Spleen (tissue), 11 donors: ENCODE data around the gene CHCHD6. TPM values are rescaled to one million over a fixed set of nuclear protein-coding genes. Genes with fewer than 3 reads are reported as not detected.

Experiments
- DNase-seq: peaks from one replicate; pipeline ENCODE4 v3.0.0-alpha.2; 2020
- H3K27ac ChIP-seq, 8 donors: fragments of 200-600 bp; sonication (generic) in 7 of 8; 1 replicate in 4 of 8; 2 replicates in 4 of 8; pipeline versions ENCODE4 v1.5.0 to v1.8.0; 2016 to 2021; ENCODE audit warnings: inconsistent platforms in 4 of 8, mild to moderate bottlenecking in 4 of 8, moderate library complexity in 1 of 8
- H3K27me3 ChIP-seq, 7 donors: fragments of 200-600 bp; sonication (generic) in 6 of 7; replicated peaks in 1 of 7; 1 replicate in 4 of 7; 2 replicates in 3 of 7; pipeline versions ENCODE4 v1.5.0 to v1.8.0; 2016 to 2021; ENCODE audit warnings: inconsistent platforms in 3 of 7, mild to moderate bottlenecking in 1 of 7
- H3K36me3 ChIP-seq, 6 donors: fragments of 200-600 bp; sonication (generic) in 5 of 6; 1 replicate in 4 of 6; 2 replicates in 2 of 6; pipeline versions ENCODE4 v1.5.0 to v1.8.0; 2016 to 2021; ENCODE audit warnings: inconsistent platforms in 2 of 6
- H3K4me1 ChIP-seq, 6 donors: fragments of 200-600 bp; sonication (generic) in 5 of 6; 1 replicate in 3 of 6; 2 replicates in 3 of 6; pipeline versions ENCODE4 v1.5.0 to v1.8.0; 2016 to 2021; ENCODE audit warnings: inconsistent platforms in 3 of 6
- H3K4me3 ChIP-seq, 8 donors: fragments of 200-600 bp; sonication (generic) in 7 of 8; 1 replicate in 4 of 8; 2 replicates in 4 of 8; pipeline versions ENCODE4 v1.5.0 to v1.8.0; 2016 to 2021; ENCODE audit warnings: inconsistent platforms in 4 of 8, mild to moderate bottlenecking in 4 of 8, moderate library complexity in 2 of 8
- H3K9me3 ChIP-seq, 8 donors: fragments of 200-600 bp; sonication (generic) in 7 of 8; 1 replicate in 4 of 8; 2 replicates in 4 of 8; pipeline versions ENCODE4 v1.5.0 to v1.8.0; 2016 to 2021; ENCODE audit warnings: inconsistent platforms in 4 of 8
- CTCF ChIP-seq, 11 experiments: fragments of 200-600 bp in 7 of 11; fragments of 450-650 bp in 4 of 11; sonication (generic) in 4 of 11; IDR thresholded peaks in 8 of 11; conservative IDR thresholded peaks in 3 of 11; 1 replicate in 7 of 11; 2 replicates in 4 of 11; pipeline versions ENCODE4 v1.4.0 to v1.8.0; 2016 to 2021; ENCODE audit warnings: antibody characterized with exemption in 11 of 11, inconsistent platforms in 4 of 11, mild to moderate bottlenecking in 1 of 11
- POLR2A ChIP-seq, 3 donors: fragments of 450-650 bp; IDR thresholded peaks; one replicate each; pipeline ENCODE4 v1.5.1; 2017; ENCODE audit warnings: antibody characterized with exemption in 3 of 3, mild to moderate bottlenecking in 1 of 3
- POLR2AphosphoS5 ChIP-seq, 3 donors: sonication (generic); formaldehyde crosslinking; IDR thresholded peaks; one replicate each; pipeline ENCODE4 v1.5.1; 2017; ENCODE audit warnings: antibody characterized with exemption in 3 of 3
- WGBS, 5 donors: extraction: QIAGEN DNeasy Blood & Tissue Kit in 3 of 5; methylation state at CpG; one replicate each; pipeline versions ENCODE4 v1.1.5 to v1.1.7; 2013 to 2018; 5-methylcytosine and 5-hydroxymethylcytosine counted together
- intact Hi-C: fragments of 100-400 bp; cut with DNase I; formaldehyde crosslinking; loops from one replicate; pipeline ENCODE4 v1.15.0; 2023; ENCODE audit warnings: low total_unique reads
- polyA plus RNA-seq, 3 donors: library from polyadenylated mRNA; stranded (reverse); fragments of 200-250 nt; gene quantifications; one replicate each; pipeline ENCODE4 v1.2.1, GENCODE V29; 2013
- total RNA-seq, 7 donors: library from RNA; depleted of rRNA in 3 of 7; stranded (reverse); fragments of >200 nt in 3 of 7; fragmentation: NEBNext Ultra II Directional in 4 of 7; extraction: Animal tissue kit (Norgen Biotek cat#: 25700) in 4 of 7; gene quantifications; one replicate each; pipeline versions ENCODE4 v1.1.0 to v1.2.1, GENCODE V29; 2016 to 2021
- donor health status: healthy with polysubstance abuse.
- donor health status: DM: no; HTN: no; CAD: no; lungs with moderate emphysema.
- donor health status: DM: no; HTN: no; CAD: no.
- donor health status: Bipolar disorder and iron deficiency.
- donor health status: healthy.
- donor health status: DM: no; HTN: no; CAD: no.
- donor health status: DM: yes; HTN: yes; CAD: no.

The CHCHD6 gene
- total and polyA plus RNA-seq, 10 donors, result 6.3 to 39.1 (median 11.8) TPM

GRCh38 chr3:126970921-126971320, 266.9 kb downstream of the CHCHD6 start:
- Histone ChIP-seq H3K9me3 (peaks cover 0 to 25% (median 19%) of the 10 kb centered on the region in 8 donors), H3K4me3 (no peak overlapping the region), H3K27me3 (peaks cover 0 to 31% (median 0%) of the 10 kb centered on the region in 7 donors), H3K36me3 (no peaks in the 10 kb centered on the region), H3K4me1 (peaks cover 0 to 15% (median 5%) of the 10 kb centered on the region in 6 donors), H3K27ac (no peak overlapping the region)
- DNase-seq, result no peak
- intact Hi-C loops, result no loop called here
- 88 to 96% (median 93%) methylated on average over 5 of the region's 5 CpGs for WGBS, 5 donors
- TF ChIP-seq POLR2AphosphoS5 (IDR thresholded peaks at IDR 0.05) (no peak), POLR2A (IDR thresholded peaks at IDR 0.05) (no peak), CTCF (IDR thresholded peaks at IDR 0.05 in 8 of 11, conservative IDR thresholded peaks at IDR 0.05 in 3 of 11) (no peak)

GRCh38 chr3:126971891-126972351, 267.9 kb downstream of the CHCHD6 start:
- Histone ChIP-seq H3K27me3 (peaks cover 0 to 27% (median 0%) of the 10 kb centered on the region in 7 donors), H3K9me3 (peaks cover 0 to 26% (median 19%) of the 10 kb centered on the region in 8 donors), H3K4me3 (no peak overlapping the region), H3K4me1 (peaks cover 0 to 15% (median 5%) of the 10 kb centered on the region in 6 donors), H3K27ac (peak overlapping the region in 5 of 8 donors; percentile 36 to 80 (median 59)), H3K36me3 (no peaks in the 10 kb centered on the region)
- intact Hi-C loops, result no loop called here
- TF ChIP-seq POLR2AphosphoS5 (IDR thresholded peaks at IDR 0.05) (peak; percentile 70 to 79 (median 71)), POLR2A (IDR thresholded peaks at IDR 0.05) (no peak)
- DNase-seq, result no peak
- 15 to 33% (median 28%) methylated on average over 8 to 13 of the region's 13 CpGs for WGBS, 5 donors

- Histone ChIP-seq H3K9me3 (peaks cover 0 to 26% (median 19%) of the 10 kb centered on the region in 8 donors), H3K4me1 (peaks cover 0 to 15% (median 5%) of the 10 kb centered on the region in 6 donors), H3K4me3 (no peak overlapping the region), H3K36me3 (no peaks in the 10 kb centered on the region), H3K27me3 (peaks cover 0 to 27% (median 0%) of the 10 kb centered on the region in 7 donors), H3K27ac (peak overlapping the region in 3 of 8 donors; percentile 59 to 80 (median 67))
- intact Hi-C loops, result no loop called here
- DNase-seq, result no peak
- TF ChIP-seq POLR2A (IDR thresholded peaks at IDR 0.05), result no peak
- no peak for TF ChIP-seq POLR2AphosphoS5 (IDR thresholded peaks at IDR 0.05)
- TF ChIP-seq CTCF (IDR thresholded peaks at IDR 0.05 in 8 of 11, conservative IDR thresholded peaks at IDR 0.05 in 3 of 11), result no peak
- whole genome bisulfite sequencing, 5 donors, result 80 to 91% (median 85%) methylated on average over 3 to 5 of the region's 5 CpGs
Measured at GRCh38 chr3:126972866-126973265, 268.8 kb downstream of the CHCHD6 start.

GRCh38 chr3:126973814-126974213, 269.8 kb downstream of the CHCHD6 start:
- intact Hi-C loops, result no loop called here
- 85 to 100% (median 95%) methylated on average over 1 of the region's 1 CpG for WGBS, 5 donors
- H3K9me3 ChIP-seq, result peaks cover 0 to 26% (median 19%) of the 10 kb centered on the region in 8 donors
- no peak overlapping the region for H3K4me3 ChIP-seq
- no peak for DNase-seq
- TF ChIP-seq POLR2A (IDR thresholded peaks at IDR 0.05), result no peak
- no peak for TF ChIP-seq POLR2AphosphoS5 (IDR thresholded peaks at IDR 0.05)
- no peak for TF ChIP-seq CTCF (IDR thresholded peaks at IDR 0.05 in 8 of 11, conservative IDR thresholded peaks at IDR 0.05 in 3 of 11)
- H3K36me3 ChIP-seq, result no peaks in the 10 kb centered on the region
- H3K27me3 ChIP-seq, result peaks cover 0 to 31% (median 0%) of the 10 kb centered on the region in 7 donors
- no peak overlapping the region for H3K27ac ChIP-seq
- H3K4me1 ChIP-seq, result peaks cover 0 to 15% (median 5%) of the 10 kb centered on the region in 6 donors
